ENCODE measurements around the gene CGB2. TPM values are rescaled to one million over a fixed set of nuclear protein-coding genes. Genes with fewer than 3 reads are reported as not detected.

CGB2 gene
- total RNA-seq, 2 experiments from 2014 or later = not detected

Other genes with a start within 250 kb of the CGB2 start
- gene BCAT2, start 220.9 kb upstream of the CGB2 start, total RNA-seq = 10 to 100 TPM; 62.6 to 63.6 TPM
- gene HSD17B14, start 195.4 kb upstream of the CGB2 start, total RNA-seq = under 1 TPM; 0.35 to 0.66 TPM
- gene PLEKHA4, start 163.3 kb upstream of the CGB2 start, total RNA-seq = 1 to 10 TPM; 5.8 to 7.6 TPM
- gene PPP1R15A, start 159.5 kb upstream of the CGB2 start, total RNA-seq = 10 to 100 TPM; 60.8 to 65.4 TPM
- under 1 TPM; 0.12 to 0.16 TPM for gene TULP2, start 133.1 kb upstream of the CGB2 start, total RNA-seq
- 10 to 100 TPM; 90.6 to 91.7 TPM for gene NUCB1, start 131.6 kb upstream of the CGB2 start, total RNA-seq
- 1 to 10 TPM in 1 of 2 experiments, under 1 TPM in 1; 0.74 to 1.1 TPM for gene DHDH, start 98.2 kb upstream of the CGB2 start, total RNA-seq
- gene BAX, start 77.0 kb upstream of the CGB2 start, total RNA-seq = 100 to 1,000 TPM; 191 TPM
- gene FTL, start 66.6 kb upstream of the CGB2 start, total RNA-seq = 1,000 to 10,000 TPM; 1,137 to 1,177 TPM
- 10 to 100 TPM; 48.9 to 57.6 TPM for gene GYS1, start 38.6 kb upstream of the CGB2 start, total RNA-seq
- gene RUVBL2, start 38.0 kb upstream of the CGB2 start, total RNA-seq = 100 to 1,000 TPM; 187 to 189 TPM
- gene LHB, start 14.8 kb upstream of the CGB2 start, total RNA-seq = not detected
- not detected for gene CGB3, start 7.6 kb upstream of the CGB2 start, total RNA-seq
- not detected for gene CGB1, start 5.0 kb downstream of the CGB2 start, total RNA-seq
- gene CGB5, start 12.0 kb downstream of the CGB2 start, total RNA-seq = not detected
- not detected for gene CGB8, start 17.2 kb downstream of the CGB2 start, total RNA-seq
- not detected for gene CGB7, start 25.9 kb downstream of the CGB2 start, total RNA-seq
- not detected for gene NTF4, start 32.9 kb downstream of the CGB2 start, total RNA-seq
- not detected for gene KCNA7, start 40.8 kb downstream of the CGB2 start, total RNA-seq
- 100 to 1,000 TPM; 205 to 230 TPM for gene SNRNP70, start 53.6 kb downstream of the CGB2 start, total RNA-seq
- gene LIN7B, start 82.5 kb downstream of the CGB2 start, total RNA-seq = 1 to 10 TPM; 2.2 to 2.5 TPM
- gene C19orf73, start 87.3 kb downstream of the CGB2 start, total RNA-seq = 1 to 10 TPM; 1.0 to 1.3 TPM
- 1 to 10 TPM; 3.2 to 4.3 TPM for gene PPFIA3, start 87.7 kb downstream of the CGB2 start, total RNA-seq
- gene HRC, start 123.5 kb downstream of the CGB2 start, total RNA-seq = not detected
- not detected for gene TRPM4, start 125.9 kb downstream of the CGB2 start, total RNA-seq

Data from activated naive CD8-positive, alpha-beta T cell treated with anti-CD3 and anti-CD28 coated beads for 36 hours (primary cell).